ENCODE data around the gene PRR5L. TPM values are rescaled to one million over a fixed set of nuclear protein-coding genes. Genes with fewer than 3 reads are reported as not detected.

The PRR5L gene
- total RNA-seq, 1 experiment from 2014 or later: 1.2 TPM

DNA sequence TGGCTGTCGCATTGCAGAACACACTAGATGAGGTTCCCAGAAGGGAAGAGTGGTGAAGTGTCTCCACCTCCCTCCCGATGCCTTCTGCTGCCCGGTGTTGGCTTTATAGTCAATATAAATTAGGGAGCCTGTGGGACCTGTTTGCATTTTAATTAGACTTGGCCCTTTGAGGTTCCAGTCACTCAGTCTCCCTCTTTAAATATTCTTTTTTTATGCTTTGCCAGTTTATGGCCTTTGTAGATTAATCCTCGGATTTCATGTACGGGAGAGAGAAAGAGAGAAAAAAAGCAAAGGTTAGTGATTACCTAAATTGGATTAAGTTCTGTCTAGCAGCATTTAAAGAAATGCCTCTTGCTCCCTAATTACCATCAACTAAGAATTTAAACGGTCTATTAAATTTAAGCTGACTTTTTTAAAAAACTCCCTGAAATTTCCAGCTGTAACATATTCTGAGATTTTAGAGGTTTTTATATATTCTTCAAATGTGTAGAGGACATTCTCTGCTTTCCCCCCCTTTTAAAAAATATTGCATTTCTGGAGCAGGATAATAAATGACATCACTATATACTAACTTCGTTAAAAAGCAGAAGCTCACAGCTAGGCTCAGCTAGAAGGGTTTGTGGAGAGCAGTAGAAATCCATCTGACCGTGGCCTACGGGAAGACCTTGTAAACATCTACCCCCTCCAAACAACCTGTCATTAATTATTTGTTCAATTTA lies 84.4 kb downstream of the PRR5L start:
- Mint-ChIP-seq H3K4me3 (ENCODE audit: low read depth, unreplicated experiment) (no peak overlapping the region), H3K4me1 (ENCODE audit: low read depth, unreplicated experiment) (peaks cover 12% of the 10 kb centered on the region), H3K36me3 (ENCODE audit: insufficient read depth, unreplicated experiment) (no peaks in the 10 kb centered on the region), H3K27me3 (ENCODE audit: unreplicated experiment) (peaks cover 51% of the 10 kb centered on the region), H3K27ac (ENCODE audit: unreplicated experiment) (no peak overlapping the region), H3K9me3 (ENCODE audit: low read depth, unreplicated experiment) (no peaks in the 10 kb centered on the region)
- intact Hi-C loops (cut with micrococcal nuclease; ENCODE audit: unreplicated experiment): no loop called here
- TF ChIP-seq, protein P1, sequence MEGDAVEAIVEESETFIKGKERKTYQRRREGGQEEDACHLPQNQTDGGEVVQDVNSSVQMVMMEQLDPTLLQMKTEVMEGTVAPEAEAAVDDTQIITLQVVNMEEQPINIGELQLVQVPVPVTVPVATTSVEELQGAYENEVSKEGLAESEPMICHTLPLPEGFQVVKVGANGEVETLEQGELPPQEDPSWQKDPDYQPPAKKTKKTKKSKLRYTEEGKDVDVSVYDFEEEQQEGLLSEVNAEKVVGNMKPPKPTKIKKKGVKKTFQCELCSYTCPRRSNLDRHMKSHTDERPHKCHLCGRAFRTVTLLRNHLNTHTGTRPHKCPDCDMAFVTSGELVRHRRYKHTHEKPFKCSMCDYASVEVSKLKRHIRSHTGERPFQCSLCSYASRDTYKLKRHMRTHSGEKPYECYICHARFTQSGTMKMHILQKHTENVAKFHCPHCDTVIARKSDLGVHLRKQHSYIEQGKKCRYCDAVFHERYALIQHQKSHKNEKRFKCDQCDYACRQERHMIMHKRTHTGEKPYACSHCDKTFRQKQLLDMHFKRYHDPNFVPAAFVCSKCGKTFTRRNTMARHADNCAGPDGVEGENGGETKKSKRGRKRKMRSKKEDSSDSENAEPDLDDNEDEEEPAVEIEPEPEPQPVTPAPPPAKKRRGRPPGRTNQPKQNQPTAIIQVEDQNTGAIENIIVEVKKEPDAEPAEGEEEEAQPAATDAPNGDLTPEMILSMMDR (IDR thresholded peaks at IDR 0.05; ENCODE audit: unreplicated experiment): no peak
- CTCF ChIA-PET: no interaction called here
- no TSS peak for BruUV-seq (replicated peaks)
- no peak for DNase-seq

DNA sequence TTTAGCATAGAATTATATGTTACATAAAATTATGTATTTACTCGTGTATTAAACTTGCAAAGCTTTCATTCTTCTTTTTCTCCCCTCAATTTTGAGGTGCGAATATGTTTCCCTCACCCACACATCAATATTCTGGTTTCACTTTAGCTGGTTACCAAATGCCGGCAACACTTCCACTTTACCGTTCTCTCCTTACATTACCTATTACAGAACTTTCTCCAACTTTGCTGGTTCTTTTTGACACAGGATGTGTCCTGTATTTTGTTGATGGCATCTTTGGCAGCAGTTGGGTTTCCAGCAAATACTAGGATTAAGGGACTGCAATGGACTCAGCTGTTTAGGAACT lies 84.9 kb downstream of the PRR5L start:
- no peak for DNase-seq
- Mint-ChIP-seq H3K4me3 (ENCODE audit: low read depth, unreplicated experiment) (no peak overlapping the region), H3K27ac (ENCODE audit: unreplicated experiment) (no peak overlapping the region), H3K27me3 (ENCODE audit: unreplicated experiment) (peaks cover 46% of the 10 kb centered on the region), H3K36me3 (ENCODE audit: insufficient read depth, unreplicated experiment) (no peaks in the 10 kb centered on the region), H3K9me3 (ENCODE audit: low read depth, unreplicated experiment) (no peaks in the 10 kb centered on the region), H3K4me1 (ENCODE audit: low read depth, unreplicated experiment) (peaks cover 7% of the 10 kb centered on the region)
- TF ChIP-seq, protein P1 (IDR thresholded peaks at IDR 0.05; ENCODE audit: unreplicated experiment): no peak
- intact Hi-C loops (cut with micrococcal nuclease; ENCODE audit: unreplicated experiment): no loop called here
- no TSS peak for BruUV-seq (replicated peaks)
- CTCF ChIA-PET: no interaction called here

DNA sequence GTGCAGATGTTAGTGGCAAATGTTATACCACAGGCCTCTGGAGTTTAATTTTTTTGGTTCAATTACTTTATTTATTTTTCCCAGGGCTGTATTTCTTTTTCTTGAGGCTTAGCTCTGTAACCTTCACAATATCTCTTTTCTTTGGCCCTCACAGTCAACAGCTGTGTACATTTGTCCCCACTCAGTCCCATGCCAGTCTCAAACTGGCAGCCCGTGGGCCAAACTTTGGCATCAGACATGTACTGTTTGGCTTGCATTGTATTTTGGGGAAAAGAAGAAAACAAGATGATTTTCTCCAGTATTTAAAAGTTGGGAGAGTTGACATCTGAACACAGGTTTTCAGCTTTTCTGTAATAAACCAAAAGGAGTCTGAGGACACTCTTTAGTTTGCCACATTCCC lies 87.1 kb downstream of the PRR5L start:
- TF ChIP-seq, protein P1 (IDR thresholded peaks at IDR 0.05; ENCODE audit: unreplicated experiment): no peak
- Mint-ChIP-seq H3K36me3 (ENCODE audit: insufficient read depth, unreplicated experiment) (no peaks in the 10 kb centered on the region), H3K4me3 (ENCODE audit: low read depth, unreplicated experiment) (no peak overlapping the region), H3K4me1 (ENCODE audit: low read depth, unreplicated experiment) (no peaks in the 10 kb centered on the region), H3K27me3 (ENCODE audit: unreplicated experiment) (peaks cover 24% of the 10 kb centered on the region), H3K9me3 (ENCODE audit: low read depth, unreplicated experiment) (no peaks in the 10 kb centered on the region), H3K27ac (ENCODE audit: unreplicated experiment) (no peak overlapping the region)
- CTCF ChIA-PET: no interaction called here
- intact Hi-C loops (cut with micrococcal nuclease; ENCODE audit: unreplicated experiment): no loop called here
- no TSS peak for BruUV-seq (replicated peaks)
- DNase-seq: no peak

DNA sequence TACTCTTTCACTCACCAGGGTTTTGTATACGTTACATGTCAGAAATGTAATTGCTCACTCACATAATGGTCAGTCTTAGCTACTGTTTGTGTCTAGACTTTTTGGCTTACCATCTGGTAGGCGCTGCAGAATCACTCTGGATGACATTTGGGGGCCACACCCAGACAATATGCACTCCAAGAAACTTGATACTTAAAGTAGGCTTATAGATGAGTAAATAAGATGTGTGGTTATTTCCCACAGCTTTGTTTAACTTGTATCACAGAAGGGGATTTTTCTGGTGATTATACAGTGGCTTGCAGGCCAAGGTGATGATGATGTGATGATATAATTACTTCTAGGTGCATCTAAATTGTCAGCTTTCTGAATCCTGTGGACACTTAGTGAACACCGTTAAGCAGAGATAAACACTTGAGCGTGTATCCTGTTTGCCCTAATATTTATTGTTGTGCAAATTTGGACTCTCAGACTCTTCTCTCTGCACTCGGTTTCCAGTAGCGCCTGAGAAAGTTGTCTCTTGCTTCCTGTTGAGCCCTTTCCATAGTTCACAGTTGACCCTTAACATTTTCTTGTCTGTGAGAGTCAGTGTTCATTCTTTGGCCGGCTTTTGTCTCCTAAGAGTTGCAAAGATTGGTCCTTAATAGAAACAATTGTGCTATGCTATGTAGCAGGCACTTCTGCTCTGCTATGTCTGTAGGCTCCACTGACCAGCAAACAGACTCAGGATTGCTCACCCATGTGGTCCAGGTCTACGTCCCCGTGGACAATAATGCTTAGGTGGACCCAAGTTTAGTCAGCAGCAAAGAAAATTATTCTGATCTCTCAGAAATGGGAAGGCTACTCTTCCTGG lies 89.3 kb downstream of the PRR5L start:
- Mint-ChIP-seq H3K36me3 (ENCODE audit: insufficient read depth, unreplicated experiment) (no peaks in the 10 kb centered on the region), H3K4me1 (ENCODE audit: low read depth, unreplicated experiment) (no peaks in the 10 kb centered on the region), H3K27me3 (ENCODE audit: unreplicated experiment) (peaks cover 13% of the 10 kb centered on the region), H3K4me3 (ENCODE audit: low read depth, unreplicated experiment) (no peak overlapping the region), H3K9me3 (ENCODE audit: low read depth, unreplicated experiment) (no peaks in the 10 kb centered on the region), H3K27ac (ENCODE audit: unreplicated experiment) (no peak overlapping the region)
- no peak for DNase-seq
- intact Hi-C loops (cut with micrococcal nuclease; ENCODE audit: unreplicated experiment): no loop called here
- BruUV-seq (replicated peaks): no TSS peak
- TF ChIP-seq, protein P1 (IDR thresholded peaks at IDR 0.05; ENCODE audit: unreplicated experiment): no peak
- CTCF ChIA-PET: interaction anchor here (0.8 kb wide), 1 partner anchor 92 kb away, joined by 4 read pairs; no protein-coding TSS in a partner anchor
